Muscle of arm (tissue), 12 donors: ENCODE data around the gene TMEM119. TPM values are rescaled to one million over a fixed set of nuclear protein-coding genes. Genes with fewer than 3 reads are reported as not detected.
"Not testable (repeated sequence)": the region's sequence is repeated elsewhere in the genome, so short reads cannot be mapped to it uniquely, and the experiment has no call there.

Source experiments
- DNase-seq: peaks from one replicate; pipeline ENCODE4 v3.0.0-alpha.2; 2013
- polyA plus RNA-seq, 12 donors: library from polyadenylated mRNA; unstranded; fragments of 120-200 nt; gene quantifications; one replicate each; pipeline ENCODE4 v1.2.1, GENCODE V29; 2013; ENCODE audit not compliant: insufficient read length in 12 of 12

TMEM119 gene
- polyA plus RNA-seq, 12 donors, result 24.3 to 76.7 (median 34.3) TPM; not detected in 1

DNA sequence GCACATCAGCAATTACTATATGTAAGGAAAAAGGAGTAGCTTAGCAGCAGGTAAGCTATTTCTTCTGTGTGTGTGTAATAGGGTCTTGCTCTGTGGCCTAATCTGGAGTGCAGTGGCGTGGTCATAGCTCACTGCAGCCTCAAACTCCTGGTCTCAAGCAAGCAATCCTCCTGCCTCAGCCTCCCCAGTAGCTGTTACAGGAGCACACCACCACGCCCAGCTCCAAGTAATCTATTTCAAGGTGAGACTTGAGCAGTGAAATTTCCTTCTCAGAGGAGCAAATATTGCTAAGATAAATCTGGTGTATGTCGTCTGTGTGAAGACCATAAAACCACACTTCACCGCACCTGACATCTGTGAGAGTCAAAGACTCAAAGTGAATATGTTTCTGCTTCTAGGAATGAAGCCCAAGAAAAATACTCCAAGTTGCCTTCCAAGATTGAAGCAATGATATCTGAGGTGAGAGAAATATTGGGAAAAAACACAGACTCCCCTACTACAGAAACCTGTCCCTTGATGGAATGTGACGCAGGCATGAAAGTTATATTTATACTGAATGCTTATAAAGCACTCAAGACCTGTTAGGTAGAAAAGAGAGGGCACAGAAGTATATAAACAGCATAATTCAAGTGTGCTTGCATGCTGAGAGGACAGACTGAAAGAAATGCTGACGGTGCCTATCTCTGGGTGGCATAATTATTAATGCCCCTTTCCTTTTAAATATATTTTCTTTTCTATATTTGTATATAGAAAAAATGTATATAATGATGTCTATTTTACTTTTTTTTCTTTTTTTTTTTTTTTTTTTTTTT, 38.3 kb upstream of the TMEM119 start:
- DNase-seq, result no peak

- no peak for DNase-seq
These were observed 37.5 kb upstream of the TMEM119 start for GRCh38 chr12:108635201-108635996.

GRCh38 chr12:108634341-108634751, 36.5 kb upstream of the TMEM119 start:
- DNase-seq, result no peak

- no peak for DNase-seq
These were observed 35.8 kb upstream of the TMEM119 start, which contains the start of gene SELPLG for GRCh38 chr12:108633534-108634248. Gene SELPLG (minus strand): TSS chr12:108633894. CDS start chr12:108624307, 9,587 bp downstream.

DNA sequence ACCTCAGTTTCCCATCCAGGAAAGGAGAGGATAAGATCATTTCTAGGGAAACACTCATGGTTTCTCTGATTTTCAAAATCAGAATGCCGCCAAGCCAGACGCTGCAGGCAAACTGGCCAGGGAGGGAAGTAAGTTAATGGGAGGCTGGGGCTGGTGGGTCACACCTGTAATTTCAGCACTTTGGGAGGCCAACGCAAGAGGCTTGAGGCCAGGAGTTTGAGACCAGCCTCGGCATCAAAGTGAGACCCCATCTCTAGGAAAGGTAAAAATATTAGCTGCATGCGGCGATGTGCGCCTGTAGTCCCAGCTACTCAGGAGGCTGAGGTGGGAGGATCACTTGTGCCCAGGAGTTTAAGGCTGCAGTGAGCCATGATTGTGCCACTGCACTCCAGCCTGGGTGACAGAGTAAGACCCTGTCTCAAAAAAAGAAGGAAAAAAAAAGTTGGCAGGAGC, 35.2 kb upstream of the TMEM119 start:
- no peak for DNase-seq

- DNase-seq, result not testable (repeated sequence)
These were observed 33.4 kb upstream of the TMEM119 start for GRCh38 chr12:108631261-108631660.

DNA sequence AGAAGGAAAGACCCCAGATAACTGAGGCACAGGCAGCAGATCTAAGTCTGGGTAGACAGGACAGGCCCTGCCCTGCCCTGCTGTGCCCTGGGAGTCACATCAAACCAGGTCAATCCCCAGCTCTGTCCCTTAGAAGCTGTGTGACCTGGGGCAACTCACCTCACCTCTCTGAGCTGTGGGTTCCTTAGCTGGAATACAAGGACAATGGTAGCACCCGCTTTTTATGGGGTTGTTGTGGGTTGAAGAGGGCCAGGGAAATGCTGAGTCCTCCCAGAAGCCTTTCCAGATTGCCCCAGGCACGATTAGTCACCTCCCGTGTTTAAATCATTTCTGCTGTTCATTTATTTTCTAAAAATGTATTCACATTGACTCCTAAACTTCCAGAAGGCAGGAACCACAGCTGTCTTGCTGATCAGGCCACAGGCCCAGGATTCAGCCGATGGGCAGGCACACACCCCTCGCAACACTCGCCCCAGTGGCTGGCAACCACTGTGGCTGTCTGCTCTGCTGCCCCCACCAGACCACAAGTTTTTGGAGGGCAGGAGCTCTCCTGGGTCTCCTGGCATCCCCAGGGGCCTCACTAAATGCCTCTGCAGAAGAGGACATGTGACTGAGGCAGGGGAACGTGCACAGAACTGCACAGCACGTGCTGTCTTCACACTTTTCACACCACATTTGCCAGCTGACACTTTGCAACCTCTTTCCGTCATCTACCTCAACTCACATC, 32.8 kb upstream of the TMEM119 start:
- no peak for DNase-seq

DNA sequence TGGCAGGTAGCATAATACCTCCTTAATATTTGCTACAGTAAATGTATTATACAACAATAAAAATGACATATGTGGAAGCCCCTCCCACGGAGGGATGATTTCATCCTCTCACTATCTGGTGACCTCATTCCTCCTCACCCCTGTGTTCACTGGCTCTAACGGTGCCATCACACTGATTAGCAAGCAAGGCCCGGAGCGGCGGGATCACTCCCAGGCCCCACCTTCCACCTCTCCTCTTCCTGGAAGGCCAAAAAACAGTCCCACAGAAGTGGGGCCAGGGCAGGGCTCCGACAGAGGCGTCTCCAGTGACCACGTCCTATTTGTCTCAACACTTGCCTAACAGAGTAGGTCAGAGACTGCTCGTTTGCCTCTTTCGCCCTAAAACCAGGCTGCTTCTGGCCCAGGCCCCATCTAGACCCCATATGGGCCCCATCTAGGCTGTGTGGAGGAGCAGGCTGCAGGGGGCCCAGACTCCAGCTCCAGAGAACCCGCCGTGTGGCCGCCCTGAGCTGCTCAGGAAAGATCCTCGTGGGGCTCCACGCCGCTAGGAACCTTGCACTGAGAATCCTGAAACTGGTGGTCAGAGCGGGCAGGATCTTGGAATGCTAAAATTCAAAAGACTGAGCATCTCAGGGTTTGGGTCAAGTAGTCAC, 32.1 kb upstream of the TMEM119 start:
- no peak for DNase-seq

DNA sequence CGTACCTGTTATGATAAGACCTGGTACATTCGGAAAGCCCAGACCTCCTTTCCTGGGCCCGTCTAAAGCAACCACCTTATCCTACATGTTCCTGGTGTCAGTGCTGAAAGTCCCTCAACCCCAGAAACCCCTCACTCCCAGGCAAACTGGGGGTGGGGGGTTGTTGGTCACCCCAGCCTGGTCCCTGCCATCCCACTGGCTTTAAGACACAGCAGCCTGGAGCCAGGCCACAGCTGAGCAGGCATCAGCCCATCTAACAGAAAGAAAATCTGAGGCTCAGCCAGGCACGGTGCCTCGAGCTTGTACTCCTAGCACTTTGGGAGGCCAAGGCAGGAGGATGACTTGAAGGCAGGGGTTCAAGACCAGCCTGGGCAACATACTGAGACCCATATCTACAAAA, 31.3 kb upstream of the TMEM119 start:
- DNase-seq, result no peak

DNA sequence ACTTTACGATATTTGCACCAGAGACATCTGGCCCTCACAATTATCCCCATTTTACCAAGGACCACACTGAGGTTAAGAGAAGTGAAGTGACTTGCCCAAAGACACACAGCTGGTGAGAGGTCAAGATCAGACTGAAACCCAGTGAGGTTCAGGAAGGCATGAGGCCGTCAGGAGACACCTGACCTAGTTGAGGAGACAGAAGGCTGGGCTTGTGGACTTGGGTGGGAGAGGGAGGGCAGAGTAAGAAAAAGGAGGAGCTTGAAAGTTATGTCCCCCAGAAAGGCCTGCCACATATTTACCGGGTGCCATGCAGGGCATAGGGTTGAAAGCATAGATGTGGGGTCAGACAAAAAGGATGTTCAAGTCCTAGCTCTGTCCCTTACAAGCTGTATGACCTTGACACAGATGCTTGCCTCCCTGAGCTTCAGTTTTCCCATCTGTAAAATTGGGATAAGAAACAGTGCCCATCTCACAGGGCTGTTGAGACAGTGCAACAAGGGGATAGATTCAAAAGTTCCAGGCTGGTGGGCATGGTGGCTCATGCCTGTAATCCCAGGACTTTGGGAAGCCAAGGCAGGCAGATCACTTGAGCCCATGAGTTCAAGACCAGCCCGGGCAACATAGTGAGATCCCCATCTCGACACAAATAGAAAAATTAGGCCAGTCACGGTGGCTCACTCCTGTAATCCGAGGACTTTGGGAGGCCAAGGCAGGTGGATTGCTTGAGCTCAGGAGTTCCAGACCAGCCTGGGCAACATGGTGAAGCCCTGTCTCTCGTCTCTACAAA, 29.4 kb upstream of the TMEM119 start:
- DNase-seq, result no peak

- no peak for DNase-seq
These were observed 27.3 kb upstream of the TMEM119 start for GRCh38 chr12:108625228-108625627.

GRCh38 chr12:108623577-108623976, 25.7 kb upstream of the TMEM119 start:
- DNase-seq, result no peak

DNA sequence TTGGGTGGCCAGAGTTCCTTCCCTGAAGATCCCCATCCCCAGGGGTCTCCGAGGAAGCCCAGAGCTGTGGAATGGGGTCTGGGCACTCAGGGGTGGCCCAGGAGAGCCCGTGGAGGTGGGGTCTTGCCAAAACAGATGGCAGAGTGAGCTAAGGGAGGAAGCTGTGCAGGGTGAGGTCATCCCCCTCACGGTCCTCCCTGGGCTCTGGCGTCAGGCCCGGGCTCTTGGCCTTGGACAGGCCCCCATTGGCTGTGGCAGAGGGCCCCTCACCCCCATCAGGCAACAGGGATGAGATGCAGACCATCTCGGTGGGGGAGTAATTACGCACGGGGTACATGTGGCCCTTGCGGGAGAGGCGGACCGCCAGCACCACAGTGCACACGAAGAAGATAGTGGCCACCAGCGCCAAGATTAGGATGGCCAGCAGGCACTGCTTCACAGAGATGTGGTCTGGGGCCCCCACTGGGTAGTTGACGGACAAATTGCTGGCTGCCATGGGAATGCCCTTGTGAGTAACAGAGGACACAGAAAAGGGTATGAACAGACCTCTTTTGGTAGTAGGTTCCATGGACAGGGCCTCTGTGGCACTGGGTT, 25.1 kb upstream of the TMEM119 start:
- no peak for DNase-seq

- DNase-seq, result no peak
These were observed 24.5 kb upstream of the TMEM119 start for GRCh38 chr12:108622421-108622820.

DNA sequence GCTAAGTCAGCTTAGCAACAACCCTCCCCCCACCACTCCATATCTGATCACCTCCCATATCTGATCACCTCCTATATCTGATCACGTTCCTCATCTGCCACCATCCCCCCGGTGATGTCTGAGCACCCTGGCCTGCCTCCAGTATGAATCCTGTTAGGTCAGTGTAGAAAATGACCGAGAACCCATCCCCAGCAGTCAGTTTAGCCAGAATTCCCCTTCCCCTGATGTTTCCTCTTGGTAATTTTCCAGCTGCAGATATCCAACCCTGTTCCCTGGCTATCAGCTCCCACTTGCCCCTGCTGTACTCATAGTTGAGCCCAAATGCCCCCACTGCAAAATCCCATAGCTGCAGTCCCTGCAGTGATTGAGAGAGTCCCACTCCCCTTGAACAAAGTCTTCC, 23.3 kb upstream of the TMEM119 start:
- no peak for DNase-seq

GRCh38 chr12:108620236-108620879, 22.5 kb upstream of the TMEM119 start:
- DNase-seq, result no peak

GRCh38 chr12:108619369-108620160, 21.7 kb upstream of the TMEM119 start:
- no peak for DNase-seq

GRCh38 chr12:108618953-108619274, 21.0 kb upstream of the TMEM119 start:
- DNase-seq, result not testable (repeated sequence)
